Stimulated activated CD4-positive, alpha-beta T cell treated with anti-CD3 and anti-CD28 coated beads, Interleukin-1b, Interleukin-23, amount 100 ng/mL, for 4 hours (primary cell): ENCODE results near the gene TMOD3.
"Not testable (repeated sequence)": the region's sequence is repeated elsewhere in the genome, so short reads cannot be mapped to it uniquely, and the experiment has no call there.

ENCODE experiments used
- DNase-seq, 2 donors: peaks; one replicate each; pipeline ENCODE4 v3.0.0-alpha.2; 2020; ENCODE audit warnings: low read depth in 2 of 2

The TMOD3 gene

GRCh38 chr15:51829376-51830275 is at the start of gene TMOD3:
Gene TMOD3 (plus strand): TSS chr15:51829653. CDS start chr15:51862885, 33,232 bp downstream.
- DNase-seq, result peak; percentile 84 to 86

GRCh38 chr15:51780636-51781035 is 48.8 kb upstream of the TMOD3 start:
- no peak for DNase-seq

- no peak for DNase-seq
Observed at GRCh38 chr15:51781506-51781905, 47.9 kb upstream of the TMOD3 start.

- DNase-seq, result no peak
Observed at GRCh38 chr15:51782357-51782896, 47.0 kb upstream of the TMOD3 start.

- DNase-seq, result no peak
Observed at GRCh38 chr15:51783967-51784366, 45.5 kb upstream of the TMOD3 start.

- DNase-seq, result not testable (repeated sequence)
Observed at GRCh38 chr15:51787130-51787529, 42.3 kb upstream of the TMOD3 start.

GRCh38 chr15:51792474-51792873 is 37.0 kb upstream of the TMOD3 start:
- DNase-seq, result not testable (repeated sequence)

GRCh38 chr15:51793521-51794305 is 35.7 kb upstream of the TMOD3 start:
- no peak for DNase-seq

GRCh38 chr15:51796847-51797401 is 32.5 kb upstream of the TMOD3 start:
- no peak for DNase-seq

GRCh38 chr15:51798281-51798680 is 31.2 kb upstream of the TMOD3 start:
- no peak for DNase-seq

GRCh38 chr15:51799282-51800252 is 29.9 kb upstream of the TMOD3 start:
- DNase-seq, result no peak

- no peak for DNase-seq
Observed at GRCh38 chr15:51801391-51801835, 28.0 kb upstream of the TMOD3 start.

- DNase-seq, result no peak
Observed at GRCh38 chr15:51802593-51802992, 26.9 kb upstream of the TMOD3 start.

GRCh38 chr15:51803965-51804364 is 25.5 kb upstream of the TMOD3 start:
- DNase-seq, result no peak

GRCh38 chr15:51806123-51806522 is 23.3 kb upstream of the TMOD3 start:
- DNase-seq, result no peak

- no peak for DNase-seq
Observed at GRCh38 chr15:51809457-51809856, 20.0 kb upstream of the TMOD3 start.

- DNase-seq, result no peak
Observed at GRCh38 chr15:51812598-51812997, 16.9 kb upstream of the TMOD3 start.

- DNase-seq, result no peak
Observed at GRCh38 chr15:51814606-51815005, 14.8 kb upstream of the TMOD3 start.

GRCh38 chr15:51816611-51817010 is 12.8 kb upstream of the TMOD3 start:
- no peak for DNase-seq

GRCh38 chr15:51818150-51818549 is 11.3 kb upstream of the TMOD3 start:
- DNase-seq, result no peak

GRCh38 chr15:51825698-51826097 is 3.8 kb upstream of the TMOD3 start:
- no peak for DNase-seq
